Natural killer cell (primary cell): Measurements from ENCODE around the gene LLGL2. TPM values are rescaled to one million over a fixed set of nuclear protein-coding genes. Genes with fewer than 3 reads are reported as not detected.

Experiments
- ATAC-seq, 3 donors: fragments of 150-1000 bp in 2 of 3; fragments of 200-7000 bp in 1 of 3; cut with Tn5 transposase; 1 replicate in 1 of 3; 2 replicates in 2 of 3; pipeline ENCODE4 v1.10.0; 2021; ENCODE audit warnings: mild to moderate bottlenecking in 2 of 3, moderate library complexity in 2 of 3
- DNase-seq, 2 donors: peaks; one replicate each; pipeline versions ENCODE4 v3.0.0 to v3.0.0-alpha.2; 2013 to 2021; ENCODE audit warnings: mixed read lengths in 1 of 2
- H3K27ac ChIP-seq: one replicate; pipeline ENCODE4 v1.5.1; 2013; ENCODE audit warnings: mild to moderate bottlenecking, low read length
- H3K27me3 ChIP-seq: one replicate; pipeline ENCODE4 v1.6.1; 2013; ENCODE audit warnings: low read length; ENCODE audit not compliant: control insufficient read depth, insufficient read depth
- H3K36me3 ChIP-seq: one replicate; pipeline ENCODE4 v1.6.1; 2013; ENCODE audit warnings: low read length; ENCODE audit not compliant: control insufficient read depth, insufficient read depth
- H3K4me1 ChIP-seq: one replicate; pipeline ENCODE4 v1.6.1; 2013; ENCODE audit warnings: low read length; ENCODE audit not compliant: control insufficient read depth, insufficient read depth
- H3K4me3 ChIP-seq: one replicate; pipeline ENCODE4 v1.5.1; 2013; ENCODE audit warnings: low read length
- H3K9me3 ChIP-seq: one replicate; pipeline ENCODE4 v1.6.1; 2013; ENCODE audit warnings: low read length; ENCODE audit not compliant: control insufficient read depth, insufficient read depth
- H3K27ac Mint-ChIP-seq, 2 donors: one replicate each; pipeline ENCODE4 v1.8.0; 2022; ENCODE audit warnings: mild to moderate bottlenecking in 2 of 2, mixed read lengths in 2 of 2, moderate library complexity in 1 of 2
- H3K27me3 Mint-ChIP-seq, 2 donors: one replicate each; pipeline ENCODE4 v1.8.0; 2022; ENCODE audit warnings: low read depth in 2 of 2, mixed read lengths in 2 of 2
- H3K36me3 Mint-ChIP-seq: one replicate; pipeline ENCODE4 v1.8.0; 2022; ENCODE audit warnings: mixed read lengths
- H3K4me1 Mint-ChIP-seq, 2 donors: one replicate each; pipeline ENCODE4 v1.8.0; 2022; ENCODE audit warnings: mixed read lengths in 2 of 2
- H3K4me3 Mint-ChIP-seq: one replicate; pipeline ENCODE4 v1.8.0; 2022; ENCODE audit warnings: mild to moderate bottlenecking, moderate library complexity, mixed read lengths
- H3K9me3 Mint-ChIP-seq, 2 donors: one replicate each; pipeline ENCODE4 v1.8.0; 2022; ENCODE audit warnings: mixed read lengths in 2 of 2
- CTCF ChIP-seq: fragments of 200-600 bp; IDR thresholded peaks from one replicate; pipeline ENCODE4 v1.8.0; 2022; ENCODE audit warnings: antibody characterized with exemption
- WGBS: methylation state at CpG from one replicate; pipeline ENCODE4 v1.1.7; 2013; ENCODE audit warnings: missing lambda C conversion rate; ENCODE audit not compliant: insufficient coverage; 5-methylcytosine and 5-hydroxymethylcytosine counted together
- intact Hi-C: fragments of 100-400 bp; cut with micrococcal nuclease; formaldehyde crosslinking; loops from one replicate; pipeline ENCODE4 v1.14.2; 2022
- total RNA-seq, 4 donors: library from RNA; stranded (reverse); fragments of 120-200 nt in 1 of 4; gene quantifications; one replicate each; pipeline versions ENCODE4 v1.2.3 to v1.2.4, GENCODE V29; 2013 to 2022

LLGL2 gene
- total RNA-seq, 3 donors from 2014 or later (not counting 1 experiment from before 2014, with no cell fraction given): 229 to 302 (median 244) TPM

DNA sequence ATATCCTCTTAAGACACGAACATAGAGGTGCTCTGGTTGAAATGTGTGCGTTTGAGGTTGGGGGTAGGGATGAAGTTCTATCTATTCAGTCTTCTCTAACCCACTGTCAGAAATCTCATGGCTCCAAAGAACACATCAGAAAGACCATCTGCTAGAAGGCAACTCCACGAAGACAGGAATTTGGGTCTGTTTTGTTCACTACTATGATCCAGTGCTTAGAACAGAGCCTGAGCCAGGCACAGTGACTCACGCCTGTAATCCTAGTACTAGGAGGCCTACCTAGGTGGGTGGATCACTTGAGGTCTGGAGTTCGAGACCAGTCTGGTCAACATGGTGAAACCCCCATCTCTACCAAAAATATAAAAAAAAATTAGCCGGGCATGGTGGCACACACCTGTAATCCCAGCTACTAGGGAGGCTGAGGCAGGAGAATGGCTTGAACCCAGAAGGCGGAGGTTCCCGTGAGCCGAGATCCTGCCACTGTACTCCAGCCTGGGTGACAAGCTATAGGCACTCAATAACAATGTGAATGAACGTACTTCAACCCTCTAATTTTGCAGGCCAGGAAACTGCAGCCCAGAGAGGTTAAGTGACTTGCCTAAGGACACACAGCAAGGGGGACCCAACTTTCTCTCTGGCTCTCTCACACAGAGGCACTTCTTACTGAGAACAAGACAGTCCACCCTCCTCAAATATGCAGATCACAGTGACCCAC, 12.4 kb upstream of the LLGL2 start:
- intact Hi-C loops: no loop called here
- Histone ChIP-seq H3K4me3 (no peak overlapping the region), H3K27ac (no peak overlapping the region), H3K36me3 (no peaks in the 10 kb centered on the region), H3K4me1 (peaks cover 25% of the 10 kb centered on the region), H3K9me3 (no peaks in the 10 kb centered on the region), H3K27me3 (no peaks in the 10 kb centered on the region)
- ATAC-seq (no peak), DNase-seq (no peak)
- Mint-ChIP-seq H3K4me3 (peak overlapping the region; percentile 28), H3K4me1 (peaks cover 9 to 12% of the 10 kb centered on the region in 2 donors), H3K27me3 (no peaks in the 10 kb centered on the region), H3K36me3 (no peaks in the 10 kb centered on the region), H3K9me3 (no peaks in the 10 kb centered on the region), H3K27ac (no peak overlapping the region)
- WGBS: 76% methylated on average over 7 of the region's 10 CpGs
- TF ChIP-seq CTCF: no peak

DNA sequence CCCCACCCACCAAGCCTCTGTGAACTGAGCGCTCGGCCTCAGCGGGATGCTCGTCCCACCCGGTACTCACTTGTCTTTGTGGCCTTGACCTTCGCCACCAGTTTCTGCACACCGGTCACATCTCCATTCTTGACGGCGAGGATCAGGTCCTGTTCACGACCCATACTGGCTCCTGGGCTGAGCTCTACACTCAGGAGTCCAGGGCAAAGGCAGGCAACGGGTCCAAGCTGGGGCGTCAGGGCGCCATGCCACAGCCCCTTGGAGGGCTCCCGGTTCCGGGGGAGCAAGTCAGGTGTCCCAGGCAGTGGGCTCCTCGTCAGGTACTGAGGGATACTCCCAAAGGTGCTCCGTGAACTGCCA, 11.9 kb upstream of the LLGL2 start:
- TF ChIP-seq CTCF: no peak
- DNase-seq: no peak
- Mint-ChIP-seq H3K4me1 (peaks cover 14 to 18% of the 10 kb centered on the region in 2 donors), H3K9me3 (no peaks in the 10 kb centered on the region), H3K27me3 (no peaks in the 10 kb centered on the region), H3K4me3 (no peak overlapping the region), H3K36me3 (no peaks in the 10 kb centered on the region), H3K27ac (no peak overlapping the region)
- intact Hi-C loops: no loop called here
- ATAC-seq: no peak
- peaks cover 31% of the 10 kb centered on the region for H3K4me1 ChIP-seq
- no peaks in the 10 kb centered on the region for H3K9me3 ChIP-seq
- H3K27me3 ChIP-seq: no peaks in the 10 kb centered on the region
- no peak overlapping the region for H3K27ac ChIP-seq
- no peaks in the 10 kb centered on the region for H3K36me3 ChIP-seq
- 97% methylated on average over 17 of the region's 17 CpGs for WGBS
- H3K4me3 ChIP-seq: no peak overlapping the region

DNA sequence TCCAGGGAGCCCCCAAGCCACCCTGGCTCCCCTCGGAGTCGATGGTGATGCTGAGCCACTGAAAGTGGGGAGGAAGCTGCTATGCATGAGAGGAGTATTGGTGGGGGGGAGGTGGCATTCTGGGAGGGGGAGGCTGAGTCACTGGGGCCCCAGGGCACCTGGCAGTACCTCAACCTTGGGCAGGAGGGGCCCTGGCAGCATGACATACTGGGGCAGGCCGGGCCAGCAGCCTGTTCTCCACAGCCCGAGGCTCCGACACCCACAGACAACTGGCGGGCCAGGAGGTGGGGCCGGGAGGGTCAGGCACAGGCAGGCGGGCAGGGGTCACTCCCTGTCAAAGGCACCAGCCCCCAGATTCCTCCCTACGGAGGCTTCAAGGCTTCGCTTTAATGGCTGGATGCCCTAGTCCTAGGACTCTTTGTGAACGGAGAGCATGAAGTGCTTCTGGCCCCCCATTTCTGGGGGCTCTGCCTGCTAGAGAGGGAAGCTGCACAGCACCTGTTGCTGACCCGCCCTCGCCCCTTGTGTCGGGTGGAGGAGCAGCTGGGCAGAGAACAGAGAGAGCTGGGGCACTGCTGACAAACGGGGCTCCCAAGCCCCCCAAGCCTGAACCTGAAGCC, 11.1 kb upstream of the LLGL2 start:
- ATAC-seq (no peak), DNase-seq (no peak)
- Mint-ChIP-seq H3K4me3 (peak overlapping the region; percentile 55), H3K9me3 (no peaks in the 10 kb centered on the region), H3K27ac (no peak overlapping the region), H3K36me3 (no peaks in the 10 kb centered on the region), H3K27me3 (no peaks in the 10 kb centered on the region), H3K4me1 (peaks cover 19 to 23% of the 10 kb centered on the region in 2 donors)
- 70% methylated on average over 15 of the region's 15 CpGs for WGBS
- Histone ChIP-seq H3K36me3 (peaks cover 4% of the 10 kb centered on the region), H3K27ac (no peak overlapping the region), H3K27me3 (no peaks in the 10 kb centered on the region), H3K9me3 (no peaks in the 10 kb centered on the region), H3K4me1 (peaks cover 39% of the 10 kb centered on the region), H3K4me3 (no peak overlapping the region)
- intact Hi-C loops: no loop called here
- TF ChIP-seq CTCF: no peak
